IPS-18a (cell line): ENCODE results near the gene CACUL1.

Experiments used
- H3K27ac ChIP-seq: one replicate; pipeline ENCODE4 v1.5.1; 2013; ENCODE audit warnings: low read length
- H3K27me3 ChIP-seq: one replicate; pipeline ENCODE4 v1.6.1; 2013; ENCODE audit warnings: mild to moderate bottlenecking, low read length; ENCODE audit not compliant: control insufficient read depth, insufficient read depth
- H3K36me3 ChIP-seq: one replicate; pipeline ENCODE4 v1.6.1; 2013; ENCODE audit warnings: low read depth, low read length; ENCODE audit not compliant: control insufficient read depth
- H3K4me1 ChIP-seq: one replicate; pipeline ENCODE4 v1.6.1; 2013; ENCODE audit warnings: low read depth, low read length; ENCODE audit not compliant: control insufficient read depth
- H3K4me3 ChIP-seq: one replicate; pipeline ENCODE4 v1.5.1; 2013; ENCODE audit warnings: low read length
- H3K9ac ChIP-seq: one replicate; pipeline ENCODE4 v1.6.1; 2013; ENCODE audit warnings: mild to moderate bottlenecking, low read length, moderate library complexity
- H3K9me3 ChIP-seq: one replicate; pipeline ENCODE4 v1.6.1; 2013; ENCODE audit warnings: low read depth, low read length; ENCODE audit not compliant: control insufficient read depth

The CACUL1 gene

GRCh38 chr10:118701529-118702323 lies 53.0 kb downstream of the CACUL1 start:
- Histone ChIP-seq H3K9ac (peak overlapping the region; percentile 22), H3K9me3 (no peaks in the 10 kb centered on the region), H3K27me3 (no peaks in the 10 kb centered on the region), H3K4me1 (peaks cover 18% of the 10 kb centered on the region), H3K27ac (peak overlapping the region; percentile 67), H3K4me3 (no peak overlapping the region), H3K36me3 (no peaks in the 10 kb centered on the region)

- H3K4me1 ChIP-seq, result peaks cover 12% of the 10 kb centered on the region
- H3K27me3 ChIP-seq, result no peaks in the 10 kb centered on the region
- H3K9ac ChIP-seq, result no peak overlapping the region
- H3K9me3 ChIP-seq, result no peaks in the 10 kb centered on the region
- peaks cover 6% of the 10 kb centered on the region for H3K36me3 ChIP-seq
- no peak overlapping the region for H3K4me3 ChIP-seq
- no peak overlapping the region for H3K27ac ChIP-seq
These were observed 56.3 kb downstream of the CACUL1 start for GRCh38 chr10:118698421-118698820.

- Histone ChIP-seq H3K9ac (no peak overlapping the region), H3K27me3 (no peaks in the 10 kb centered on the region), H3K9me3 (no peaks in the 10 kb centered on the region), H3K4me1 (no peaks in the 10 kb centered on the region), H3K27ac (no peak overlapping the region), H3K4me3 (no peak overlapping the region), H3K36me3 (peaks cover 11% of the 10 kb centered on the region)
These were observed 59.9 kb downstream of the CACUL1 start for GRCh38 chr10:118694848-118695247.

- Histone ChIP-seq H3K4me1 (no peaks in the 10 kb centered on the region), H3K27ac (no peak overlapping the region), H3K4me3 (no peak overlapping the region), H3K27me3 (no peaks in the 10 kb centered on the region), H3K36me3 (peaks cover 20% of the 10 kb centered on the region), H3K9me3 (no peaks in the 10 kb centered on the region), H3K9ac (no peak overlapping the region)
These were observed 61.9 kb downstream of the CACUL1 start for GRCh38 chr10:118692872-118693271.

GRCh38 chr10:118689070-118689858 lies 65.5 kb downstream of the CACUL1 start:
- H3K9me3 ChIP-seq, result no peaks in the 10 kb centered on the region
- H3K4me1 ChIP-seq, result no peaks in the 10 kb centered on the region
- H3K36me3 ChIP-seq, result peaks cover 38% of the 10 kb centered on the region

GRCh38 chr10:118687472-118687871 lies 67.3 kb downstream of the CACUL1 start:
- Histone ChIP-seq H3K36me3 (peaks cover 48% of the 10 kb centered on the region), H3K27me3 (no peaks in the 10 kb centered on the region), H3K4me3 (no peak overlapping the region), H3K9me3 (no peaks in the 10 kb centered on the region), H3K4me1 (no peaks in the 10 kb centered on the region), H3K9ac (no peak overlapping the region), H3K27ac (no peak overlapping the region)

More at GRCh38 chr10:118689070-118689858, 65.5 kb downstream of the CACUL1 start:
- Histone ChIP-seq H3K9ac (no peak overlapping the region), H3K27me3 (no peaks in the 10 kb centered on the region), H3K27ac (no peak overlapping the region), H3K4me3 (no peak overlapping the region)

GRCh38 chr10:118682533-118682932 lies 72.2 kb downstream of the CACUL1 start:
- peaks cover 34% of the 10 kb centered on the region for H3K36me3 ChIP-seq
- no peaks in the 10 kb centered on the region for H3K4me1 ChIP-seq
- H3K27ac ChIP-seq, result no peak overlapping the region
- no peaks in the 10 kb centered on the region for H3K9me3 ChIP-seq
- no peaks in the 10 kb centered on the region for H3K27me3 ChIP-seq
- no peak overlapping the region for H3K4me3 ChIP-seq
- H3K9ac ChIP-seq, result no peak overlapping the region

- H3K36me3 ChIP-seq, result peaks cover 21% of the 10 kb centered on the region
- no peak overlapping the region for H3K27ac ChIP-seq
- no peaks in the 10 kb centered on the region for H3K27me3 ChIP-seq
- H3K4me1 ChIP-seq, result no peaks in the 10 kb centered on the region
- no peak overlapping the region for H3K9ac ChIP-seq
- H3K4me3 ChIP-seq, result no peak overlapping the region
- H3K9me3 ChIP-seq, result no peaks in the 10 kb centered on the region
These were observed 74.6 kb downstream of the CACUL1 start for GRCh38 chr10:118680197-118680596.

GRCh38 chr10:118674226-118674919 lies 80.4 kb downstream of the CACUL1 start:
- no peaks in the 10 kb centered on the region for H3K4me1 ChIP-seq
- H3K9me3 ChIP-seq, result no peaks in the 10 kb centered on the region
- H3K27ac ChIP-seq, result no peak overlapping the region

GRCh38 chr10:118672766-118673715 lies 81.7 kb downstream of the CACUL1 start:
- Histone ChIP-seq H3K27ac (no peak overlapping the region), H3K27me3 (no peaks in the 10 kb centered on the region), H3K9me3 (no peaks in the 10 kb centered on the region), H3K9ac (no peak overlapping the region), H3K36me3 (no peaks in the 10 kb centered on the region), H3K4me3 (no peak overlapping the region), H3K4me1 (no peaks in the 10 kb centered on the region)

More at GRCh38 chr10:118674226-118674919, 80.4 kb downstream of the CACUL1 start:
- H3K27me3 ChIP-seq, result no peaks in the 10 kb centered on the region
- no peak overlapping the region for H3K4me3 ChIP-seq
- no peaks in the 10 kb centered on the region for H3K36me3 ChIP-seq
- H3K9ac ChIP-seq, result no peak overlapping the region
